OCI-M2 (cell line): ENCODE measurements around the gene IL10.
"Not testable (repeated sequence)": the region's sequence is repeated elsewhere in the genome, so short reads cannot be mapped to it uniquely, and the experiment has no call there.

ENCODE experiments used
- DNase-seq: peaks from one replicate; lab custom pipeline; 2025; ENCODE audit not compliant: unreplicated experiment; lab: John Stamatoyannopoulos, UW

IL10 gene

DNA sequence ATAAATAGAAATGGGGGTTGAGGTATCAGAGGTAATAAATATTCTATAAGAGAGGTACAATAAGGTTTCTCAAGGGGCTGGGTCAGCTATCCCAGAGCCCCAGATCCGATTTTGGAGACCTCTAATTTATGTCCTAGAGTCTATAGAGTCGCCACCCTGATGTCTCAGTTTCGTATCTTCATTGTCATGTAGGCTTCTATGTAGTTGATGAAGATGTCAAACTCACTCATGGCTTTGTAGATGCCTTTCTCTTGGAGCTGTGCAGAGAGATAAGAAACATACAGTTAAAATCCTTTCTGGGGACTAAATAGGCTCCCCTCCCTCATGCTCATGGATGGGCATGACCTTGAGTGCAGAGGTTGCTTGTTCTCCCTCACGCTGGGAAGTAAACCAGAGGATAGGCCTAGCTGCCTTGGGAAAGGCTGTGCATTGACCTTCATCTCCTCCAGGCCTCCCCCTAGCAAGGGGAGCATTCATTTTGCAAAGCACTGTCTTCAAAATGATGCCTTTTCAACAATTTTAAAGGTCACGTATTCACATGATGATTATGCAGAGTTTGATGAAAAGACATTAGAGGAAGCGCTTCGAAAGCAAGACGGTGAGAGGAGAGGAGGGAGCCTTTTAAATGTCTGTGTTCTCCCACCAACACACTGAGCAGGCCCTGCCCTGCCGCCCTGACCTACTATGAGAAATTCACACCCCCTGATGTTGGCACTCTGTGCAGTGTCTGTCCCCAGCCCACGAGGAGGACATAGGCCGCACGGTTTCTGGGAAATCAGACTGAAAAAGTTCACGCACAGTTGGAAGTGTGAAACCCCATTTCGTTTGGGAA lies 3.6 kb downstream of the IL10 start:
- DNase-seq, result no peak

DNA sequence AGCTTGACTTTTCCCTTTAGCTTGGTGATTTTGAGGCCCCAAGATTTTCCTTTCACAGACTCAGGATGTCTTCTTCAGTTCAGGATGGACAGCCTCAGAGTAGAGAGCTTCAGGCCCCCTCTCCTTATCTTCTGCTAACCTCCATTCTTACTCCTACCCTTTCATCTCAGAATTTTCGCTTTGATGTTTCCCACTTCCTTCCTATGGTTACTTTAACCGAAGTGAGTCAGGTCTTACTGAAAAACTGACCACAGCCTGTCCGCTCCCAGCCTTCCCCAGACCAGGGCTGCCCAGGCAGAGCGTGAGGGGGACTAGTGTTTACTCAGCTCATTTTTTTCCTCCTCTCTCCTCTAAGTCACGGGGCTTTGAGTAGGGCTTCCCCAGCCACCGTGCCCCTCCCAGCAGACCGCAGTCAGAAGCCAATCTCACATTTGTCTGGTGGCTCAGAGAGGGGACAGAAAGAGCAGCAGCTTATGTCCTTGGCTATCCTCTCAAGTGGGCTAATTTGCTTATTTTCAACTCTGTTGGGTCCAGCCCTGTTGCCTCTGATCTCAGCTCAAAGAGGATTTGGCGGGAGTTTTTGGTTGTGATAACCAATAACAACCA lies 5.9 kb downstream of the IL10 start:
- DNase-seq, result no peak

GRCh38 chr1:206765771-206766170 lies 6.5 kb downstream of the IL10 start:
- not testable (repeated sequence) for DNase-seq

GRCh38 chr1:206762741-206763364 lies 9.4 kb downstream of the IL10 start:
- not testable (repeated sequence) for DNase-seq

GRCh38 chr1:206761159-206761768 lies 11.0 kb downstream of the IL10 start:
- DNase-seq, result no peak

DNA sequence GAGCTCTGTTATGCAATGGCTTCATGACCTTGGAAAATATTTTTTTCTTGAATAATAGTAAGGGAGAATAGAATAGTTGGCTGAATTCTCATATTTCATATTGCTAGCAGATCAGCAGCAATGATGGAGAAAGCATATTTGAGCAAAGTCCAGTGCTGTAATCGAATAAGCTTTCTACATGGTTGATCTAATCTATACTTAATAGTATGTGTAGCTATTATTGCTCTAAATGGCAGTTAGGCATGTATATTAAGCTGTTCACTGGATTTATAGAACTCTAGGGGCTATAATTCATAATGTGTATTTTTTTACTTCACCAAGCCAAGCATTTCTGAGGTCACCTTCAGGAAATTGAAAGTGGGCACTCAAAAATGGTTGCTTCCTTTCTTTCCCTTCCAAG lies 11.7 kb downstream of the IL10 start:
- no peak for DNase-seq

DNA sequence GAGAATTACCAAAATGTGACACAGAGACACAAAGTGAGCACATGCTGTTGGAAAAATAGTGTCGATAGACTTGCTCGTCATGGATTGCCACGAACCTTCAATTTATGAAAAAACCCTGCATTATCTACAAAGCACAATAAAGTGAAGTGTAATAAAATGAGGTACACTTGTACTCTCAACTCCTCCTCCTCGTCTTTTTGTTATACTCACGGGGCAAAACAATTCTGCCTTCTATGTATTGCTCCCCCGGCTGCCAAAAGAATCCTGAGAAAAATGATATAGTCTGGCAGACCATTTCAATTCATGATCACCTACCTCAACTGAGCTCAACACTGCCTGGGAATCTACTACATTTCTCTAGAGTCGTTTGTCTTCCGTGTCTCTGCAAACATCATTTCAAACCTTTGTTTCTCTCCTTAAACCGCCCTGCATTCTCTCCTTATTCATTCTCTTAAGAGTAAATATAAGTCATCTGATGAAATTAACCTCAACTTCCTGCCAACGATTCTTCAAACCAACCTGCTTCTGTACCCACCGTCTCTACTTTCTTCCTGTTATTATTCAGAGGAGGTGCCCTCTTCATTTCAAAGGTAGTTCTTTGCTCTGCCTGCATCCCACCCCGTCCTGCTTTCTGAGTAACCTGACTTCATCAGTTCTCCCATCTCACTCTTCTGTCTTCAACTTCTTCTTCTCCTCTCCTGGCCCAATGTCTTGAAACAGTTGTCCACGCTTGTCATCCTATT lies 14.6 kb downstream of the IL10 start:
- DNase-seq, result no peak

GRCh38 chr1:206754011-206754410 lies 18.3 kb downstream of the IL10 start:
- no peak for DNase-seq

- no peak for DNase-seq
These were observed 19.2 kb downstream of the IL10 start for GRCh38 chr1:206753141-206753540.

DNA sequence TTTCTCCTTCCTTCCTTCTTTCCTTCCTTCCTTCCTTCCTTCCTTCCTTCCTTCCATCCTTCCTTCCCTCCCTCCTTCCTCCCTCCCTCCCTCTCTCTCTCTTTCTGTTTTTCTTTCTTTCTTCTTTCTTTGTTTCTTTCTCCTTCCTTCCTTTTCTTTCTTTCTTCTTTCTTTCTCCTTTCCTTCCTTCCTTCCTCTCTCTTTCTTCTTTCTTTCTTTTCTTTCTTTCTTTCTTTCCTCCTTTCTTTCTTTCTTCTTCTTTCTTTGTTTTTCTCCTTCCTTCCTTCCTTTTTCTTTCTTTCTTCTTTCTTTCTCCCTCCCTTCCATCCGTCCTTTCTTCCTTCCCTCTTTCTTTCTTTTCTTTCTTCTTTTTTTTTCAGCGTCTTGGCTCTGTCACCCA lies 19.8 kb downstream of the IL10 start:
- no peak for DNase-seq

GRCh38 chr1:206751891-206752290 lies 20.4 kb downstream of the IL10 start:
- DNase-seq, result no peak

GRCh38 chr1:206748348-206749030 lies 23.8 kb downstream of the IL10 start:
- no peak for DNase-seq

DNA sequence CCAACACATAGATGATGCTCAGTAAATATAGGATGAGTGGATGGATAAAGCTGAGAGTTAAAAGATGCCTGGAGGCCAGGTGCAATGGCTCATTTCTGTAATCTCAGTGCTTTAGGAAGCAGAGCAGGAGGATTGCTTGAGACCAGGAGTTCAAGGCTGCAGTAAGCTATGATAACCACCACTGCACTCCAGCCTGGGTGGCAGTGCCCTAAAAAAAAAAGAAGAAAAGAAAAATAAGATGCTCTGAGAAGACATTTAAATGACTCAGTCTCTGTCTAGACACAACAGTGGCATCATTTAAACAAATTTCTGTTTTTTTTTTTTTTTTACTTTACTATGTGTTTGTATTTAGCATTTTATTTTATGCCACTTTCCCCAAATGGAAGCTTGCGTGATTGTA lies 27.0 kb downstream of the IL10 start:
- no peak for DNase-seq

DNA sequence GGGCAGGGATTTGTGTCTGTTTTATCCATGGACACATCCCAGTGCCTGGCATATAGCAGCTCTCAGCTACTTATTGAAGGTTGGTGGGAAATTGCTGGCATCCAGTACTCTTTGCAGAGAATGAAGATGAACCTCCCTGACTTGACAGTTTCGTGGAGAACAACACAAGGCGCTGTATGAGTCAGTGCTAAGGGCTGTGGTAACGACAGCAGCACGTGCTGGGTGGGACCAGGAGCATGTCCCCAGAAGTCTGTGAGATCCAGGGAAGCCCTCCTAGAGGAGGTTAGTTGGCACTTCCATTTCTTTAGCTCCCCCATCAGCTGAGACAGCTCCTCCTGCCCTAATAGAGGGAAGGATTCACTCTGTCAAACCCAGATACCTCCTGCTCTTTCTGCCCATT lies 27.6 kb downstream of the IL10 start:
- DNase-seq, result no peak

DNA sequence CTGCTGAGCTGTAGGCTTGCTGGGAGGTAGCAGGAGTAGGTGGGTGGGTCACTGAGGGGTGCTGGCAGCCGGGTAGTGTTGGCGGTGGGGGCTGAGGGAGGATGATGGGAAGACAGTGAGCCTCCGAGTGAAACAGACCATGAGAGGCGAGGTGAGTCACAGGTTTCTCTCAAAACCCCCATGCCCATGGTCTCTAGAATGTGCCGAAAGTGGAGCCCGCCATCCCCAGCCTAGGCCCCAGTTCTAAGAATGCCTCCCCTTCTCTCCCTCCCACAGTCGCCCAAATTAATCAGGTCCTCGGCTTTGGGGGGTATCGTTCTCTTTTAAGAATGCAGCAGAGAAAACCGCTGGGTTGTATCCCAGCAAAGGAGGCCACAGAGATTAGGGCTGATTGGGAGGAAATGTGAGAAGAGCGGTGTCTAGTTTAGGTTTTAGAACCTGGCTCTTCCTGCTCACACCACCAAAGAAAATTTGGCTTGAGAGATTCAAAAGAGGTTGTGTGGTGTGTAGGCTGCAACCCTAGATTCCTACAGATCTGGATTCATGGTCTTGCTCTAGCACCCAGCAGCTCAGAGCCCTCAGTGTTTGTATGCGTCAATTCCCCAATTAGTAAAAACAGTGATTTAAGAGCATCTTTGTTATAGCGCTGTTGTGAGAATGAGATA lies 29.4 kb downstream of the IL10 start:
- no peak for DNase-seq

- DNase-seq, result no peak
These were observed 31.1 kb downstream of the IL10 start for GRCh38 chr1:206741142-206741701.

GRCh38 chr1:206739411-206740076 lies 32.8 kb downstream of the IL10 start:
- DNase-seq, result no peak

DNA sequence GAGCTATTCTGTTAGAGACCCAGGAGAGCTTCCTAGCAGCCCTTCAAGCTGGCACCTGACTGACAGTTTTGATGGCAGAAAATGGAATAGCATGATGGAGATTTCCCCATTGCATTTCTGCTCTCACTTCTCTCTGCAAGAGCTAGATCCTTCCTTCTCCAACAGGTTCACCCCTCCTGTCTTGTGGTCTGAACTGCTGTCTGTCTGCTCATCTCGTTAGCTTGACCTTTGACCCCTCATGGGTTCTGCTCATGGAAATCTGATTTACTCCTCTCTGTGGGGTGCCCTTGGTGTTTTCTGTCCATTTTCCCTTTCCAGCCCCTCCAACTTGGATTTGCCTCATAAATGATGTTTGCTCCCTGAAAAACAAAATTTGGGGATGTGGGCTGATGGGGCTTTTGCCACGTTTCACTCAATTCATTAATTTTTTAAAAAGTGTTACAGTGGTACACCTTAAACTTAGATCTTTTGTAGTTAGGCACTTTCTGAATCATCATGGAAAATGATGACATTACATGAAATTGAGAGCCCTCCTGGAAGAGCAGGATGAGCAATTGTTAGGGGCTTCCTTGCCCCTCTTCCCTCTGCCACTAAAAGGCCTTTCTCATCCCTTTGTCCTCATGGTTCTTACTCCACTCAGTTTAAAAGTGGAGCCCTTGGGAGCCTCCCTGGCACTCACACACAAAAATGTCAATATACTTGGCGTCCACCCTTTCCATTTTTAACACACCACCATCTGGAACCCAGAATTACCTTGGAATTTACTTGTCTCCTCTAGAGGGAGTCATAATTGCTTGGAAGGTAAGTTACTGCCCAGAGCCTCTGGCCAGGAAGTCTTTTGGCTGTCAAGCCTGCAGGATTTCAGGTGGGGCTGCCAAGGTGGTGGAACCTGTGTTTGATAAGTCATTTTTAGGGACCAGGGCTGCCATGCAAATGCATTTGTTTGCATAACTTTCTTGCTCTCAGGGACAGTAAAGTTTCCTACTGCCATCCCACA lies 33.6 kb downstream of the IL10 start:
- no peak for DNase-seq
